NCI-H2196 (cell line): ENCODE measurements around the gene GHRHR.

Experiments used
- DNase-seq: peaks from one replicate; lab custom pipeline; 2025; ENCODE audit not compliant: unreplicated experiment; lab: John Stamatoyannopoulos, UW

The GHRHR gene

DNA sequence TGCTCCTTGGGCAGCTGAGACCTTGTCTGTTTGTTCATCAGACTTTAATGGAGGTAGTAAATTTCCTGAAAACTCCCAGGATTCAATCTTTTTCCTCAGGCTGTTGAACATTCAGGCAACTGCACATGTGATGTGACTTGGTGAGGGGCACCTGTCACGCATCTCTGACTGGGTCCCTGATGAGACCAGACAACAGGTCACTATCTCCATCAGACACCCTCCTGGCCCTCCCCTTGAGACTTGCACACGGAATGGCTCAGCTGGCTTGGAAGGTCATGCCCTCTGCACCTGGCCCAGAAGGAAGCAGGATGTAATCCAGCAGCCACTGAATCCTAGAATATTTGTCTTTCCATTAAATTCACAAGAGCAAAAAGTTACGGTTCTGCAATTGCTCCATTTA is 36.2 kb upstream of the GHRHR start:
- DNase-seq: no peak

DNA sequence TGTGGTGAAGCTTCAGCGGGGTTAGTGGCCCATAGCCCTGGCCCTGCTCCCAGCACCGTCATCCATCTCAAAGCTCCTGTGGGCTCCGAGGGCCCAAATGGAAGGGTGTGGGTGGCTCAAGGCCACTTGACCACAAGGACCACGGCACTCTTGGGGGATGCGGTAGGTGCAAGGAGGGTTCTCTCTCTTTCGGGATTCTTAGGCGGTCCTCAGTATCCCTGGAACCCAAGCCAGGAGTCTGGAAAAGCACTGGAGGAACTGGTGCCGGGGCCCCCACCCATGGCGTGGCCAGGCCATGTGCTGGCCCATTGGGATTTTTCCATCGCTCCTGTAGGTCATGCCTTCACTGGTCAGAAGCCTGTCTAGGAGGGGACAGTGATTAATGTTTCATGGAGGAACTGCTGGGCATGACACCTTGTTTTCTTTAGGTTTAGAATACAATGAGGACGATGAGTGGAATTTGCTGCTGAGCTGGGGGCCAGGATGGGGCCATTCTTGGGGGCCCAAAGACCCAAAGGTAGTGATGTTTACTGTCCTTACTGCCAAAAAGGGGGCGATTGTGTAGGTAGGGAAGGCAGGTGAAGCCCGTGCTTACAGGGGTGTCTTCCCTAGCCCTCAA is 35.4 kb upstream of the GHRHR start:
- no peak for DNase-seq

DNA sequence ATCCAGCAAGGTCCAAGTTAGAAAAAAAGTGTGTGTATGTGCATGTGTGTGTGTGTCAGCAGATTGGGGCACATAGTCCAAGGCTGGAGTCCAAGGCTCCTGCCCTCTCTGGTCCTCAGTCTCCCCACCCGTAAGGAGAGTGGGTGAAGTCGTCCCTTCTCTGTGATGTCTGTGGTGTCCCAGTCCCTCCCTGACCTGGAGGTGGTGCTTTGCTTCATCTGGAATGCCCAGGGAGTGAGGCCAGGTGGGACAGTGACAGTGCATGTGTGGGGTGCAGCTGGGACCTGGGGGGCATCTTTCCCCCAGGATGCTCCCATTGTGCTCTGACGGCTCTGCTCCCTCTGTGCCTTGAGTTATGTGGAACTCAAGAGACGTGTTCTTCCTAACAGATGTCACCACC is 34.1 kb upstream of the GHRHR start:
- DNase-seq: no peak

DNA sequence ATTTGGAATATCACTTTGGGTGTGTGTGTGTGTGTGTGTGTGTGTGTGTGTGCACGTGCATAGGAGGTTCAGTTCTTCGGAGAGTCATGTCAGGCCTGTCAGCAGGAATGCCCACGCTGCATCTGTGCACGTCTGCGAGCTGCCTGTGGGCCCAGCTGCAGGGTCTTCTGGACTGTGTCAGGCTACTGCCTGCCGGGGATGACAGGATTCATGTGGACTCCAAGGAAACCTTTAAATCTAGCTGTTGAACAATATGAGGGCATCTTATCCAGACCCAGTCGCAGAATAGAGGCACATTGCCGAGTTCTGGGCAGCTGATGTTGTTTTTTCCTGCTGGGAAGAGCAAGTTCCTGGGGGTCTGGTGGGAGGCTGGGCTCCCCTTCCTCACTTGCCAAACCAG is 33.1 kb upstream of the GHRHR start:
- DNase-seq: no peak

DNA sequence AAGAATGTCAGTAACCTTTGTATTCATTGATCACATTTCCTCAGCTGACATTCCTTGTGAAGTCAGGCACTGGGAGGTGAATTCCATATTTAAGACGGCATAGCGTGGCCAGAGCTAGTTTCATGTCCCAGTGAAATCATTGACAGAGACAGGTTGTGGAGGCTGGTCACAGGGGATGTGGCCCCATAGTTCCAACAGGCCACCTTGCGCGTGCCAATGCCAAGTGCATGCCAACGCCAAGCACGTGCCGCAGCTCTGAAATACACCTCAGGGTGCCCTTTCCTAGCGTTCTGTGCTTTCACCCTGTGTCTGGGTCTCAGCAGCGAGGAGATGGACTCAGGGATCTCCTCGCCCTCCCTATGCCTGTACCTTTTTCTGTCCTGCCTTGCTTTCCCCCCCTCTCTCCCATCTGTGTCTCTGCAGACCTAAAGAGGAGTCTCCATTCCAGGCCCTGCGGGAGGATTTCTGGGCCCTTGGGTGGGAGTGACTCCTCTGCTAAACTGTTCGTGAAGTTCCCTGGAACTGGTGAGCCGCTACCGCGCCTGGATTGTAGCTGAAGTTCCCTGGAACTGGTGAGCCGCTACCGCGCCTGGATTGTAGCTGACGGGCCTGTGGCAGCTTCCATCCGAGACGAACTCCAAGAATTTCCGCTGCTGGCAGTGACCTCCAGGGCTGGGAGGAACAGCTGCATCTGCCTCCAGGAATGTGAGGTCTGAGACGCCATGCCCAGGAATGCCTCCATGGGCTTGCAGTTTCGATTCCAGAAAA is 32.4 kb upstream of the GHRHR start:
- no peak for DNase-seq

DNA sequence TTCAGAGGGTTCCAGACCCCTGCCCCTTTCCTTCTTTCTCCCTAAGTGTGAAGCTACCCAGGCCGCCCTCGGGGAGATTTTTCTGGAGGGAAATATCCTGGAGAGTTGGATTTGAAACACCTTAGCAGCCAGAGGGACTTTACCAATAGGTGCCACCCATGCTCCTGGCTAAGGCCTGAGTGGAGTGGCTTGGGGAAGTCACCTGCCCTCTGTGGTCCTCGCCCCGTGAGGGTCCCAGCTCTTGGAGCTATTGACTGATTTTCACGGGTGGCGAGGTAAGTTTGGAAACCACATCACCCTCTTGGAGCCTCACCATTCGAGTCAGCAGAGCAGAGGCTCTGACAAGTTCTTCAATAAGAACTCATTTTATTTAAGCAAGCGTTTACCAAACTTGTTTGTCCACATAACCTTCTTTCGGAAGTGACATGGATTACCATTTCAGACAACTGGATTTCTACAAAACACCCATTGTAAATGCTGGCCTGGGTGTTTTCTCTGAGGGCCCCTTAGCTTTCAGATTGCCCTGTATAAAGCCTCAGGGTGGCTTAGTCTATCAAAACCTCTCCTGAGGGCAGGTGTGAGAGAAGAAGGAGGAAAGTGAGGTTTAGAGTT is 31.7 kb upstream of the GHRHR start:
- no peak for DNase-seq

DNA sequence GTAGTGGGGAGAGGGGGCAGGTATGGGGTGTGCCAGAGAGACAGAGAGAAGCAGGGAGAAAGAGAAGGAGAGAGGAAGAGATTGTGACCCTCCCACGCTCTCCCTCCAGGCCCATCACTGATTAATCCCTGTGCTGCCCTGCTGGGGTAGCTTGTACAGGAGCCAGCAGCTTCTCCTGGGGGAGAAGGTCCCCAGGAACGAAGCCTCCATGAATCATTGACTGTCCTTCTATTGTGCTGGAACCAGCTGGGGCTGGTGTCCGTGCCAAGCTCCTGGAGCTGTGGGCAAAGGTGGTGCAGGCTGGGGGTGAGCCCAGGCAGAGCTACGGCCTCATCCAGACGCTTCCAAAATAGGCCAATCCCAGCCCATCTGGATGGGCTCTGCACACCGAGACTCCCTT is 31.2 kb upstream of the GHRHR start:
- no peak for DNase-seq

DNA sequence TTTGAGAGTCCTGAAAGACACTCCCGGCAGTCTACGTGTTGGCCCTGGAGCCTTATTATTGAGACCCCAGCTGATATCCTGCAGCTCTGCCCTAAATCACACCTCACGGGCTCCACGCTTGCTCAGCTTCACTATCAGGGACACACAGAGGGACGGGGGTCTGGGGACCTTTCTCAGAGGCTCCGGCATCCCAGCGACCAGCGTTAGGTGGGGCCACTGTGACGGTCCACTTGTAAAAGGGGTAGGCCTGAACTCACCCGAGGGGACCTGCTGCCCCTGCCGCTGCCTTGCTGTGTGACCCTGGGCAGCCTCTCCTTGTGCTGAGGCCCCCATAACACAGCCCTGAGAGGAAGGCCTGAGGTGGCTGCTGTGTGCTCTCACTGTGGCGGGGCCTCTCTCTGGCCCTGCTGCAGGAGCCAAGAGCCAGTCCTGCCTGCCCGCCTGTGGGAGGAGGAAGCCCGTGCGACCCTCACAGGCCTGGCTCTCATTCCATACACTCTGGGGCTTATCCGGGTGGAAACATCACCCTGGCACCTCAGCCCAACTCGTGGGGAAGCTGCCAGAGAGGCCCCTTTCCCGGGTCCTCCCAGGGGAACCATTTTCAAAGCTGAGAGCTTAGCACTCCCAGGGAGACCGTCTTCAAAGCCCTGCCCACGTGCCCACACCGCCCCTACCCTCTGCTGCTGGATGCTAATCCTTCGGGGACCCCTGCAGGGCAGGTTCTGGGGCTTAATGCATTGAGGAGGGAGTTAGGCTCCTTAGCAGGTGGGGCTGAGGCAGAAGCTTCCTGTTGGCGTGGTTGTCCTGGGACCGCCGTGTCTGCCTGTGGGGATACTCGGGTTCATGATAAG is 30.4 kb upstream of the GHRHR start:
- no peak for DNase-seq

DNA sequence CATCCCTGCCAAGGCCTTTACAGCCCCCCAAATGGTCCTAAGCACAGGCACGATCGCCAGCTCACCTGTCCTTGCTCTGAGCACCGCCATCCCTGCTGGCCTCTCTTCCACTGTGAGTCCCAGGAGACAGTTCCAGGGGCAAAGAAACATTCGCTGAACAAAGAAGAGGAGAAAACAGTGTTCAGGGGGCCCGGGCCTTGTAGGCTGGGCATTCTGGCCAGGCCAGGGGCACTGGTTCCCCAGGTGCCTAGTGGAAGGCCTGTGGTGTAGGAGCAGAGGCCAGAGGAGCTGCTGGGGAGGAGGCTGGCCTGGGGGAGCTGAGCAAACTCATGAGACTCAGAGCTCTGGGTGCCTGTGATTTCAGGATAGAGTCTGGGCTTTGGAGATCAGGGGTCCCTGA is 29.5 kb upstream of the GHRHR start:
- DNase-seq: no peak

DNA sequence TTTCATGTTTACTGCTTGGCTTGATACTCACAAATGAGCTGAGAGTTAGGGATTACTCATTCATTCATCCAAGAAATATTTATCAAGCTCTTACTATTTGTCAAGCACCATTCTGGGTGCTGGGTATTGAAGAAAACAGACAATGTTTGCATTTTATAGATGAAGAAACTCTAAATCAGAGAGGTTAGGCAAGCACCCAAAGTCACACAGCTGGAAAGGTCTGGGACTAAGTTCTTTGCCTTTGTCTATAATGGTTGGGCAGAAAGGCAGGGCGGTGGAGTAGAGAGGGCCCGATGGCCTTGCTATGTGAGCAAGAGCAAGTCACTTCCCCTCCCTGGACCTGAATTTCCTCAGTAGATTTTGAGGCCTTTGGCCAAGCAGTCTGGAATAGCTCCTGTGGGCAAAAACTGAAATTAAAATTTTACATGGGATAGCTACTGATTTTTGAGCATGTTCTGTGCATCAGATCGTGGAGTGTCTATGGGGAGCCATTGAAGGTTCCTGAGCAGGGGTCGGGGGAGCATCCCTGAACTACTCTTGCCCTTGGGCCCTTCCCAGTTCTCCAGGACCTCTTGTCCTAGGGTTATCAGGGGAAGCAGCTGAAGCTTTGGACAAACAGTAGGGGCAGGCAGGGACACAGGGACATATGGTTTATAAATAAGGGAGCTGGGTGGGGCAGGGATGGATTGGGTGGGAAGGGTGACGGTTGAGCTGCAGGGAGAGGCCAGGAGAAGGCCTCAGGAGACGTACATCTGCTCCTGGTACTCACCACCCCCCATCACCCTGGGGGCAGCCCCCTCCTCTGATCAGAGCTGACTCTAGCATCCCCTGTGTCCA is 28.8 kb upstream of the GHRHR start:
- no peak for DNase-seq

DNA sequence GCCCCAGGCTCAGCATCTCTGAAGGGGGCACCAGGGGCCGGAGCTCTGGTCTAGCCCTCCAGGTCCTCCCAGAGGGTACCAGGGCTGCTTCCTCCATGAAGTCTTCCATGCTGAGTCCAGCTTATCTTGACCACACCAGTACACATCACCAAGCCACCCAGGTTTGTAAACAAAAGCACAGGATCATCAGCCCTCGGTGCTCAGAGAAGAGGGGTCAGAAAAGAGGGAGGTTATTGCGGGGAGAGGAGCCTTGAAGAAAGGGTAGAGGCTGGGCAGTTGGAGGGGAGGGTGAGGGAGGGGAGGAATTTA is 28.2 kb upstream of the GHRHR start:
- no peak for DNase-seq

DNA sequence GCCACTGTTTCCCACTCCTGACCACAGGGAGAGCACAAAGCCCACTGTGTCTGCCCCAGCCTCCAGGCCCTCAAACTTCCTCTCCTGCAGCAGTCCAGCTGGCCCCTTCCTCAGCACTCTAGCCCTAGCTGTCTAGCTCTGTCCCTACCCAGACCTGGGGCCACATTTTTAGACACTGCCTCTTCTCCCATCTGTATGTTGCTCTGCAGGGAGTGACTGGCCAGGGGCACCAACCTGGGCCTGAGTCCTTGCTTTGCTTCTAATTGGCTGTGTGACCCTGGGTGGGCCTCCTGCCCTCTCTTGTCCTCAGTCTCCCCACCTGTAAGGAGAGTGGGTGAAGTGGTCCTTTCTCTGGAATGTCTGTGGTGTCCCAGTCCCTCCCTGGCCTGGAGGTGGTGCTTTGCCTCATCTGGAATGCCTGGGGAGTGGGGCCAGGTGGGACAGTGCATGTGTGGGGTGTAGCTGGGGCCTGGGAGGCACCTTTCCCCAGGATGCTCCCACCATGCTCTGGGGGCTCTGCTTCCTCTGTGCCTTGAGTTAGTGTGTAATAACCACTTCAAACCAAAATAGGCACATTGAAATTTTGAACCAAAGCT is 27.0 kb upstream of the GHRHR start:
- DNase-seq: no peak

DNA sequence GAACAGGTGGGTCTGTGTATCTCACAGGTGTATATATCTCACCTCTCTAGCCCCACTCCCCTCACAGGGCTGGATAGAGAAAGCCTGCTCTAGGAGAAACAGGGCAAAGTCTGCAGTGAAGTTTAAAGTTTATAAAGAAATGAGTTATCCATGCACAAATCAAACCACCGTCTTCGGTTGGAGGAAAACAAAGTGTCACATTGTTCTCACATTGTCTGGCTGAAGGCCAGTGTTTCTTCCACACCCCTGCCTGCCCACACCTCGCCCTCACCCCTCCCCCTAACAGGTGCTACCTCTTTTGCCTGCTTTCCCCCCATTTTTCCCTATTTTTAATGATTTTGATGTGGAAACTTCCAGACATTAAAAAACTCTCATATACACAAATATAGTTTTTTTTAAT is 26.3 kb upstream of the GHRHR start:
- no peak for DNase-seq

DNA sequence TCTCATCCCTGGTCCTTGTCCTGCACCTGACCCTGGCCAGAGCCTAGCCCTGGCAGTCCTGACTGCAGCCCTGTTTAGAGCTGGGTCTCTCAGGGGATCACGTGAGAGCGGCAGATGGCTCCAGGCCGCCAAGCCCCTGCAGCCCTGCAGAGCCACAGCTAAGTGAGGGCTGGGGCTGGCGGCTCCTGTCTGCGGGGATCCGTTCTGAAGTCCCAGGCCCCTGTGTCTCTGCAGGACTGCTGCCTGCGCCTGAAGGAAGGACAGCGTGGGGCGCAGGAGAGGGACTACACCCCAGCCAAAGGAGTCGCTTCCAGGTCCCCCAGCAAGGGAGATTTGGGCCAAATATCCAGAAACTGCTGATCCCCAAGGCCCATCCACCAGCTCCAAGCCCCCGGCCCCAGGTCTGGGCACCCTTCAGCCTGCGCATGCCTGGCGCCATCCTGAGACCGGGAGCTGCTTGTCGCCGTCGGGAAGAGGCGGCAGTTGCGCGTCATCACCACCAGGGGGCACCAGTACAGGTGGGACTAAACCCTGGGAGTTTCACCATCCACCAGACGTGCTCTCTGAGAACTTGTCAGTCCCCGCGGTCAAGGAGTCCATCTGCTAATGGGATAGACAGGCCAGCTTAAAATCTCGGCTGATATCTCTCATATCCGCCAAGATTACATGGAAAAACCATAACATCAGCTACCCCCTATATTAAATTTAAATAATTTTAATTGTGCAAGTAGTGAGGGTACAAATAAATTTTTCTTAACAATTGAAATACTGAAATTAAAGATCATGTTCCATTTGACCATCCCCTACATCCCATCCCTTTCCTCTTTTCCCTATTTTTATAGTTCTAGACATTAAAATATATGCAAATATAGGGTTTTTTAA is 25.1 kb upstream of the GHRHR start:
- DNase-seq: peak; percentile 74

DNA sequence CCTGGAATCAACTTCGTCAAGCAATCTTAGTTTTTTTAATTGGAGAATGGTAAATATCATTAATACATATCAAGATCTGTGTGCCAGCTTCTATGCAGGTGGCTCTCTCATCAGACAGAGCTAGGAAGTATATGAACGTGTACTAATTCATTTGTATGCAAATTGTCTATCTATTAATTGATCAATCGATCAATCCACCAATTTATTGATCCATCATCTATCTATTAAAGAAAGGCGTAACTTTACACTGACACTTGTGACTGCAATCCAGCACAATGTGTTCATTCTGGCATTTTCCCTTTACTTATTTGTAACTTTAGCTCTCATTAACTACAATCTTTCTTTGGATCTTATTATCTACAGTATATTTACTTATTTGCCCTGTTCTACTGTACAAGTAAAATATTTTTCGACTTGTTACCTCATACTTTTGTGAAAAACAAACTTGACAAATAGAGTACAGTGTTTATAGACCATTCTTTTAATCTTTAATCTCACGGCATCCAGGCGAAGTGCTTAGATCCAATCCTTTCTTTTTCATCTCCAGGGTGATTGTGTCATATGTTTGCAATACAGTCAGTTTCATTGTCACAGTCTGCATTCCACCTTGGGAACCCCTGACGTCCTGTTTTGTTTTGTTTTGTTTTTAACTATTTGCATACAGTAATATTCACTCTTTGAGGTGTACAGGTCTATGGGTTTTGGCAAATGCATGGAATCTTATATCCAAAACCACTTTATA is 22.0 kb upstream of the GHRHR start:
- DNase-seq: no peak

DNA sequence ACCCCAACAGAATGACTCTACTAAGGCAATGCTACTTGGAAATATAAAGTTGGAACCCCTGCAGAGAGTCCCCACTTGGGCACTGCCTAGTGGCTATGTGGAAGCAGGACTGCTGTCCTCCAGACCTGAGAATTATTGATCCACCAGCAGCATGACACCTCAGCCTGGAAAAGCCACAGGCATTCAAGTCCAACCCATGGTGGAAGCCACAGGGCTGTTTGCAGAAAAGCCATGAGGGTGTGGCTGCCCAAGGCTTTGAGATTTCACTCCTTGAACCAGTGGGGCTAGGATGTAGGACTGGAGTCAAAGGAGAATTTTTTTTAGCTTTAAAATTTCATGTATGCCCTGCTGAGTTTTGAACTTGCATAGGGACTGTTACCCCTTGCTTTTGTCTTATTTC is 13.6 kb upstream of the GHRHR start:
- DNase-seq: no peak

DNA sequence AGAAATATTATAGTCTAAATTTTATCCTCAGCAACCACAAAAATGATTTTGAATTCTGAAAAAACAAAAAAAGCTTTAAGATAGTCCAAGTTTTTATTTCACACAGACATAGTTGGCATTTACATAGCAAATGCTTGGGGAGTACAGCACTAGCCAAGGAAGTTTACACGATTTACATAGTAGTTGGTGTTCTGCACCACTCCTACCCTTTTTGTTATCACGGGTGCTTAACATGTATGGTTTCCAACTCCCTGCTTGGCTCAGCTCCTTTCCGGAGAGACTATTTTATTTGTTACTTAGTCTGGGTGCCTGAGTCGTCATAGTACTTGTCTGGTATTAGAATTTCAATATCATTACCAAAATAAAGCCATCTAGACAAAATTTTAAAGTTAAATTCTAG is 8.8 kb upstream of the GHRHR start:
- DNase-seq: no peak

DNA sequence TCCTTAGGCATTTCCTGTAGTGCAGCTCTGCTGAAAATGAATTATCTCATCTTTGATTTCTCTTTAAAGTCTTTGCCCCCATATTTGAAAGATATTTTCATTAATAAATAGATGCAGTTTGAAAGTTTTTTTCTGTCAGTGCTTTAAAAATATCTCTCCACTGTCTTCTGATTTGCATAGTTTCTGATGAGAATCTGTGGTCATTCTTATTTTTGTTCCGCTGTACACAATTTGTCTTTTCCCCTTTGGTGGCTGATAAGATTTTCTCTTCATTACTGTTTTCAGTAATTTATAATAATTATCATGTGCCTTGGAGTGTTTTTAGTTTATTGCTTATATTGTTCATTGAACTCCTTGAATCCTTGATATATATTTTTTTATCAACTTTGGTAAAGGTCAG is 7.0 kb upstream of the GHRHR start:
- no peak for DNase-seq

DNA sequence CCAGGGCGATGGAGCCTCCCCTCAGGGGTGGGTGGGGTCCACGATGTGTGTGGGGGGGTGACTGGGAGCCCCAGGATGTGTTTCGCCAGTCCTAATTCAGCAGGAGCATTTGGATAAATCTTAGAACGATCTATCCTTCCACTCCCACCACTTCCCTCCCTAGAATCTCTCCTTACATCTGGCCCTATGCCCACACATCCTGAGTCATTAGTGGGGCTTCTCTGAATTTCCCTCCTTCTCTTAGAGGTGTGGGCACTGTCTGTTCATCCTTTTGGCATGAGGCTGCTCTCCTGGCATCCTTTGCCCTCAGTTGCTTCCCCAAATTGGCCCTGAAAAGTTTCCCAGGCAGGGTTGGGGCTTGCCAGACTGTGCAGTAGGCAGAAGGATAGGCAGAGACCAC is 1.6 kb downstream of the GHRHR start:
- no peak for DNase-seq
